HUES64 (cell line): Measurements from ENCODE around the gene MED25. TPM values are rescaled to one million over a fixed set of nuclear protein-coding genes. Genes with fewer than 3 reads are reported as not detected.

Source experiments
- H3K27ac ChIP-seq: 2 replicates; pipeline ENCODE4 v1.7.0; 2013; ENCODE audit warnings: low read depth, low read length, inconsistent platforms
- H3K27me3 ChIP-seq: 2 replicates; pipeline ENCODE4 v1.6.1; 2013; ENCODE audit warnings: mild to moderate bottlenecking, low read length; ENCODE audit not compliant: insufficient read depth
- H3K36me3 ChIP-seq: 2 replicates; pipeline ENCODE4 v1.6.1; 2013; ENCODE audit warnings: mild to moderate bottlenecking, low read length; ENCODE audit not compliant: insufficient read depth
- H3K4me1 ChIP-seq: 2 replicates; pipeline ENCODE4 v1.6.1; 2013; ENCODE audit warnings: mild to moderate bottlenecking, low read length, moderate library complexity; ENCODE audit not compliant: insufficient read depth
- H3K4me3 ChIP-seq: 2 replicates; pipeline ENCODE4 v1.5.1; 2013; ENCODE audit warnings: mild to moderate bottlenecking, low read length, moderate library complexity
- H3K9ac ChIP-seq: 2 replicates; pipeline ENCODE4 v1.6.1; 2013; ENCODE audit warnings: mild to moderate bottlenecking, low read depth, low read length
- H3K9me3 ChIP-seq: 2 replicates; pipeline ENCODE4 v1.6.1; 2013; ENCODE audit warnings: low read depth, low read length; ENCODE audit not compliant: insufficient read depth
- WGBS: fragments of 150-250, 120-280 bp; methylation state at CpG from one replicate; pipeline ENCODE4 v1.1.7; 2013; ENCODE audit warnings: missing lambda C conversion rate; 5-methylcytosine and 5-hydroxymethylcytosine counted together
- polyA plus RNA-seq, 2 experiments: library from polyadenylated mRNA; stranded (reverse); fragments of 50-300 nt; gene quantifications; one replicate each; pipeline ENCODE4 v1.2.3, GENCODE V29; 2013

Gene MED25
- polyA plus RNA-seq (2013, experiment 1 of 2): 53.4 TPM
- 52.7 TPM for polyA plus RNA-seq (2013, experiment 2 of 2)

GRCh38 chr19:49817964-49818648 is at the start of gene MED25:
MED25 (plus strand) TSS chr19:49818289; CDS start chr19:49818342, 53 bp downstream.
- peak within 1 kb of the TSS; percentile 94 for H3K27ac ChIP-seq
- H3K9me3 ChIP-seq: no peaks in the 10 kb centered on the region
- H3K27me3 ChIP-seq: no peaks in the 10 kb centered on the region
- peak within 1 kb of the TSS; percentile 99 for H3K4me3 ChIP-seq
- H3K4me1 ChIP-seq: peaks cover 4% of the 10 kb centered on the region; the same call in 1 of the 2 replicates
- H3K36me3 ChIP-seq: peaks cover 16% of the 10 kb centered on the region
- WGBS: under 1% methylated on average over 57 of the region's 57 CpGs
- H3K9ac ChIP-seq: peak within 1 kb of the TSS; percentile 96

GRCh38 chr19:49770529-49770928 is 47.6 kb upstream of the MED25 start:
- 94% methylated on average over 8 of the region's 8 CpGs for WGBS

GRCh38 chr19:49771674-49772139 is 46.4 kb upstream of the MED25 start:
- Histone ChIP-seq H3K9me3 (no peaks in the 10 kb centered on the region), H3K27me3 (no peaks in the 10 kb centered on the region), H3K27ac (no peak overlapping the region), H3K4me1 (no peaks in the 10 kb centered on the region), H3K36me3 (peaks cover 2% of the 10 kb centered on the region; the same call in 1 of the 2 replicates), H3K9ac (no peak overlapping the region), H3K4me3 (no peak overlapping the region)
- 91% methylated on average over 13 of the region's 13 CpGs for WGBS

More at GRCh38 chr19:49770529-49770928, 47.6 kb upstream of the MED25 start:
- Histone ChIP-seq H3K9ac (no peak overlapping the region), H3K4me3 (no peak overlapping the region), H3K27me3 (no peaks in the 10 kb centered on the region), H3K36me3 (peaks cover 2% of the 10 kb centered on the region; the same call in 1 of the 2 replicates), H3K27ac (no peak overlapping the region), H3K4me1 (peaks cover 4% of the 10 kb centered on the region; the same call in 1 of the 2 replicates), H3K9me3 (no peaks in the 10 kb centered on the region)

- Histone ChIP-seq H3K4me1 (no peaks in the 10 kb centered on the region), H3K9me3 (no peaks in the 10 kb centered on the region), H3K27ac (no peak overlapping the region), H3K4me3 (no peak overlapping the region), H3K36me3 (peaks cover 2% of the 10 kb centered on the region; the same call in 1 of the 2 replicates), H3K27me3 (no peaks in the 10 kb centered on the region), H3K9ac (no peak overlapping the region; the same call in 1 of the 2 replicates)
- 90% methylated on average over 10 of the region's 10 CpGs for WGBS
Observed at GRCh38 chr19:49772850-49773432, 45.1 kb upstream of the MED25 start.

GRCh38 chr19:49773663-49774350 is 44.3 kb upstream of the MED25 start:
- Histone ChIP-seq H3K36me3 (peaks cover 2% of the 10 kb centered on the region; the same call in 1 of the 2 replicates), H3K27ac (no peak overlapping the region), H3K4me3 (no peak overlapping the region), H3K9ac (no peak overlapping the region), H3K9me3 (no peaks in the 10 kb centered on the region), H3K27me3 (no peaks in the 10 kb centered on the region), H3K4me1 (no peaks in the 10 kb centered on the region)
- WGBS: 94% methylated on average over 8 of the region's 8 CpGs

- Histone ChIP-seq H3K36me3 (peaks cover 2% of the 10 kb centered on the region; the same call in 1 of the 2 replicates), H3K27ac (no peak overlapping the region), H3K27me3 (no peaks in the 10 kb centered on the region), H3K4me1 (no peaks in the 10 kb centered on the region), H3K9ac (no peak overlapping the region), H3K9me3 (no peaks in the 10 kb centered on the region), H3K4me3 (no peak overlapping the region)
- WGBS: 98% methylated on average over 8 of the region's 8 CpGs
Observed at GRCh38 chr19:49774969-49775368, 43.1 kb upstream of the MED25 start.

- 96% methylated on average over 20 of the region's 20 CpGs for WGBS
- H3K36me3 ChIP-seq: peaks cover 2% of the 10 kb centered on the region; the same call in 1 of the 2 replicates
- no peak overlapping the region for H3K27ac ChIP-seq
- H3K9ac ChIP-seq: no peak overlapping the region
- no peaks in the 10 kb centered on the region for H3K27me3 ChIP-seq
- H3K4me3 ChIP-seq: no peak overlapping the region
- H3K4me1 ChIP-seq: no peaks in the 10 kb centered on the region
- no peaks in the 10 kb centered on the region for H3K9me3 ChIP-seq
Observed at GRCh38 chr19:49775742-49776370, 42.2 kb upstream of the MED25 start.

- Histone ChIP-seq H3K27me3 (no peaks in the 10 kb centered on the region), H3K9ac (no peak overlapping the region), H3K9me3 (no peaks in the 10 kb centered on the region), H3K4me1 (no peaks in the 10 kb centered on the region), H3K36me3 (peaks cover 2% of the 10 kb centered on the region; the same call in 1 of the 2 replicates), H3K4me3 (no peak overlapping the region), H3K27ac (no peak overlapping the region)
- 96% methylated on average over 6 of the region's 6 CpGs for WGBS
Observed at GRCh38 chr19:49776371-49776764, 41.7 kb upstream of the MED25 start.

- Histone ChIP-seq H3K36me3 (peaks cover 17% of the 10 kb centered on the region), H3K4me3 (no peak overlapping the region), H3K27ac (no peak overlapping the region), H3K27me3 (no peaks in the 10 kb centered on the region), H3K4me1 (no peaks in the 10 kb centered on the region), H3K9ac (no peak overlapping the region), H3K9me3 (no peaks in the 10 kb centered on the region)
- 91% methylated on average over 11 of the region's 11 CpGs for WGBS
Observed at GRCh38 chr19:49779731-49780555, 38.1 kb upstream of the MED25 start.

GRCh38 chr19:49780861-49781260 is 37.2 kb upstream of the MED25 start:
- H3K4me3 ChIP-seq: no peak overlapping the region
- H3K27ac ChIP-seq: no peak overlapping the region
- 84% methylated on average over 8 of the region's 8 CpGs for WGBS
- no peaks in the 10 kb centered on the region for H3K27me3 ChIP-seq
- no peaks in the 10 kb centered on the region for H3K9me3 ChIP-seq
- H3K4me1 ChIP-seq: no peaks in the 10 kb centered on the region
- H3K36me3 ChIP-seq: peaks cover 23% of the 10 kb centered on the region
- H3K9ac ChIP-seq: no peak overlapping the region
